Keratinocyte (primary cell): ENCODE data around the gene PRSS35. TPM values are rescaled to one million over a fixed set of nuclear protein-coding genes. Genes with fewer than 3 reads are reported as not detected.
"Not testable (repeated sequence)": the region's sequence is repeated elsewhere in the genome, so short reads cannot be mapped to it uniquely, and the experiment has no call there.

Source experiments
- DNase-seq: peaks from one replicate; pipeline ENCODE4 v3.0.0-alpha.2; 2011; ENCODE audit warnings: low read depth, missing footprints, low spot score
- FAIRE-seq: peaks from 2 replicates; lab custom pipeline; 2011; peaks lifted over from hg19 to GRCh38; lab: Jason Lieb, UNC
- H2AFZ ChIP-seq: 2 replicates; pipeline ENCODE4 v1.6.0; 2012; ENCODE audit warnings: low read length, control low read depth, inconsistent platforms; ENCODE audit not compliant: control insufficient read depth
- H3K27ac ChIP-seq: 2 replicates; pipeline ENCODE4 v1.5.1; 2011; ENCODE audit warnings: low read length; ENCODE audit not compliant: control insufficient read depth, insufficient read depth
- H3K27me3 ChIP-seq: 3 replicates; pipeline ENCODE4 v1.6.0; 2011; ENCODE audit warnings: low read length; ENCODE audit not compliant: control insufficient read depth, insufficient read depth; ENCODE audit errors: extremely low read depth
- H3K36me3 ChIP-seq, 2 experiments: 2 replicates in 1 of 2; 3 replicates in 1 of 2; pipeline ENCODE4 v1.5.1; 2011; ENCODE audit warnings: low read length in 2 of 2, mild to moderate bottlenecking in 1 of 2; ENCODE audit not compliant: control insufficient read depth in 2 of 2, insufficient read depth in 2 of 2; ENCODE audit errors: extremely low read depth in 1 of 2
- H3K4me1 ChIP-seq: 3 replicates; pipeline ENCODE4 v1.5.1; 2011; ENCODE audit warnings: low read length; ENCODE audit not compliant: control insufficient read depth, insufficient read depth; ENCODE audit errors: extremely low read depth
- H3K4me2 ChIP-seq: 3 replicates; pipeline ENCODE4 v1.6.0; 2011; ENCODE audit warnings: low read depth, low read length; ENCODE audit not compliant: control insufficient read depth, insufficient read depth; ENCODE audit errors: extremely low read depth
- H3K4me3 ChIP-seq, 3 experiments: fragments of 200-600 bp in 1 of 3; sonication (generic) in 1 of 3; 2 replicates in 2 of 3; 3 replicates in 1 of 3; pipeline ENCODE4 v1.5.1; 2011 to 2016; ENCODE audit warnings: low read length in 3 of 3, mild to moderate bottlenecking in 3 of 3, control low read depth in 2 of 3, inconsistent platforms in 1 of 3, low read depth in 1 of 3, mixed read lengths in 1 of 3, mixed run types in 1 of 3, moderate library complexity in 1 of 3; ENCODE audit not compliant: control insufficient read depth in 2 of 3, insufficient read depth in 2 of 3; ENCODE audit errors: extremely low read depth in 1 of 3
- H3K79me2 ChIP-seq: 2 replicates; pipeline ENCODE4 v1.6.0; 2012; ENCODE audit warnings: low read length; ENCODE audit not compliant: control insufficient read depth, insufficient read depth
- H3K9ac ChIP-seq: 3 replicates; pipeline ENCODE4 v1.6.0; 2011; ENCODE audit warnings: low read length; ENCODE audit not compliant: control insufficient read depth, insufficient read depth; ENCODE audit errors: extremely low read depth
- H3K9me1 ChIP-seq: 3 replicates; pipeline ENCODE4 v1.6.0; 2011; ENCODE audit warnings: low read length; ENCODE audit not compliant: control insufficient read depth, insufficient read depth; ENCODE audit errors: extremely low read depth
- H3K9me3 ChIP-seq: 2 replicates; pipeline ENCODE4 v1.5.1; 2012; ENCODE audit warnings: low read depth, low read length; ENCODE audit not compliant: control insufficient read depth
- H4K20me1 ChIP-seq: 3 replicates; pipeline ENCODE4 v1.6.0; 2011; ENCODE audit warnings: low read length; ENCODE audit not compliant: control insufficient read depth, insufficient read depth; ENCODE audit errors: extremely low read depth
- EZH2 ChIP-seq: IDR thresholded peaks from one replicate; pipeline ENCODE4 v1.6.1; 2012; ENCODE audit warnings: inconsistent platforms, mild to moderate bottlenecking, low read length, moderate library complexity
- dilution Hi-C: fragments of 300-500 bp; cut with MboI; formaldehyde crosslinking; loops from one replicate; pipeline ENCODE4 v1.7.0; 2020; ENCODE audit warnings: low sequenced_read_pairs; ENCODE audit not compliant: extremely low pct_ligation_motif_present
- polyA plus RNA-seq, 5 experiments: library from polyadenylated mRNA; depleted of rRNA in 3 of 5; stranded (reverse) in 3 of 5; stranded (forward) in 1 of 5; unstranded in 1 of 5; fragments of >200 nt; gene quantifications; 1 replicate in 1 of 5; 2 replicates in 3 of 5; 3 replicates in 1 of 5; pipeline versions ENCODE4 v1.2.1 to v1.2.3, GENCODE V29; 2011 to 2012; ENCODE audit warnings: missing spikeins in 2 of 5, low read depth in 1 of 5, low replicate concordance in 1 of 5
- TF ChIP-seq, protein P1 (sequence below), 3 experiments: IDR thresholded peaks in 1 of 3; conservative IDR thresholded peaks in 1 of 3; optimal IDR thresholded peaks in 1 of 3; 2 replicates in 2 of 3; 3 replicates in 1 of 3; pipeline versions ENCODE3 to v1.5.1; 2011; ENCODE audit warnings: low read length in 3 of 3, mild to moderate bottlenecking in 3 of 3, moderate library complexity in 2 of 3, control low read depth in 1 of 3, inconsistent platforms in 1 of 3; ENCODE audit not compliant: insufficient read depth in 2 of 3; ENCODE audit errors: extremely low read depth in 1 of 3

PRSS35 gene
- polyA plus RNA-seq, 1 donor (not counting 4 experiments of a cell fraction or from before 2014, with no cell fraction given) = 0.04 TPM

DNA sequence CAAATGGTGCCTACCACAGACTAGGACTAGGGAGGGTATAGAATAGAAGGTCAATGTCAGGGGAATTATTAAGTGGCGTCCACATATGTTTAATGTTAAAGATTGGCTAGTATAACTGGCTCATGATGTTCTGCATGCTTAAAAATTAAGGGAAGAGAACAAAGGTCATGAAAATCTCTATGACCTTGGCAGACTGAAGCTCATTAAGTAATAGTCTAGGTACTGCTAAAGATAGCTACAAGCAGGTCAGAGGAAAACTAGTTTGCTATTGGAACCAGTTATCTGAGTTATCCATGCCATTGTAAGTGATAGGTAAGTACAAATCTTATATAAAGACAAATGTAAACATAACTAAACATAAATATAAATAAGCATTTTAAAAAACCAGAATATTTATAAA is 32.9 kb upstream of the PRSS35 start:
- Histone ChIP-seq H3K4me1 (peaks cover 6% of the 10 kb centered on the region), H3K79me2 (no peaks in the 10 kb centered on the region), H3K9me1 (no peaks in the 10 kb centered on the region), H3K9ac (no peak overlapping the region), H3K4me2 (no peak overlapping the region), H3K4me3 (no peak overlapping the region), H3K27me3 (no peaks in the 10 kb centered on the region), H3K27ac (no peak overlapping the region), H2AFZ (no peak overlapping the region), H4K20me1 (no peaks in the 10 kb centered on the region), H3K9me3 (no peaks in the 10 kb centered on the region), H3K36me3 (no peaks in the 10 kb centered on the region)
- FAIRE-seq (no peak), DNase-seq (no peak)
- dilution Hi-C loops = no loop called here
- TF ChIP-seq, protein P1, sequence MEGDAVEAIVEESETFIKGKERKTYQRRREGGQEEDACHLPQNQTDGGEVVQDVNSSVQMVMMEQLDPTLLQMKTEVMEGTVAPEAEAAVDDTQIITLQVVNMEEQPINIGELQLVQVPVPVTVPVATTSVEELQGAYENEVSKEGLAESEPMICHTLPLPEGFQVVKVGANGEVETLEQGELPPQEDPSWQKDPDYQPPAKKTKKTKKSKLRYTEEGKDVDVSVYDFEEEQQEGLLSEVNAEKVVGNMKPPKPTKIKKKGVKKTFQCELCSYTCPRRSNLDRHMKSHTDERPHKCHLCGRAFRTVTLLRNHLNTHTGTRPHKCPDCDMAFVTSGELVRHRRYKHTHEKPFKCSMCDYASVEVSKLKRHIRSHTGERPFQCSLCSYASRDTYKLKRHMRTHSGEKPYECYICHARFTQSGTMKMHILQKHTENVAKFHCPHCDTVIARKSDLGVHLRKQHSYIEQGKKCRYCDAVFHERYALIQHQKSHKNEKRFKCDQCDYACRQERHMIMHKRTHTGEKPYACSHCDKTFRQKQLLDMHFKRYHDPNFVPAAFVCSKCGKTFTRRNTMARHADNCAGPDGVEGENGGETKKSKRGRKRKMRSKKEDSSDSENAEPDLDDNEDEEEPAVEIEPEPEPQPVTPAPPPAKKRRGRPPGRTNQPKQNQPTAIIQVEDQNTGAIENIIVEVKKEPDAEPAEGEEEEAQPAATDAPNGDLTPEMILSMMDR (optimal IDR thresholded peaks at IDR 0.05 in 1 of 3, IDR thresholded peaks at IDR 0.05 in 1 of 3, conservative IDR thresholded peaks at IDR 0.05 in 1 of 3; ENCODE audit: extremely low read depth in 1 of 3, insufficient read depth in 2 of 3, low read length in 3 of 3) = no peak
- no peak for TF ChIP-seq EZH2

DNA sequence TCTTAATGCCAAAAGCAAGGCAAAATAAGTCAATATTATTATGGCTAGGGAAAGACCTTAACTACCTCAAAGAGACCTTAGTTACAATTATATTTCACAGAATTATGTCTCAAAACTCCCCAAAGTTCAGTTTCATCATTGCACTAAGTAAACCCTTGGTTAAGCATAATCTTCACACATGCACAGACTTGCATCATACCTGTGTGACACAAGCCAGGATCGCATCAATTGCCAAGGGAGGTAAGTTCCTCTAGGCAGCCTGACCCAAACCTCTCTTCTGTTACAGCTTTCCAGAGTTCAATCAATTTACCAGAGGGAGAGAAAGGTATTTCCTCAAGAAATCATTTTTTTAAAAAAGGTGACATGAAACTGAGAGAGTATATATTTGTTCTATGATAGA is 31.9 kb upstream of the PRSS35 start:
- peak; percentile 93 for FAIRE-seq
- DNase-seq = peak; percentile 19
- H4K20me1 ChIP-seq = no peaks in the 10 kb centered on the region
- H3K4me2 ChIP-seq = peak overlapping the region; percentile 17
- dilution Hi-C loops = no loop called here
- H2AFZ ChIP-seq = no peak overlapping the region
- peaks cover 6% of the 10 kb centered on the region for H3K4me1 ChIP-seq
- no peak for TF ChIP-seq EZH2
- TF ChIP-seq, protein P1 (optimal IDR thresholded peaks at IDR 0.05 in 1 of 3, IDR thresholded peaks at IDR 0.05 in 1 of 3, conservative IDR thresholded peaks at IDR 0.05 in 1 of 3; ENCODE audit: extremely low read depth in 1 of 3, insufficient read depth in 2 of 3, low read length in 3 of 3) = no peak
- H3K4me3 ChIP-seq = no peak overlapping the region
- H3K9me3 ChIP-seq = no peaks in the 10 kb centered on the region
- no peak overlapping the region for H3K27ac ChIP-seq
- no peak overlapping the region for H3K9ac ChIP-seq
- no peaks in the 10 kb centered on the region for H3K27me3 ChIP-seq
- H3K36me3 ChIP-seq = no peaks in the 10 kb centered on the region
- H3K79me2 ChIP-seq = no peaks in the 10 kb centered on the region
- H3K9me1 ChIP-seq = no peaks in the 10 kb centered on the region

DNA sequence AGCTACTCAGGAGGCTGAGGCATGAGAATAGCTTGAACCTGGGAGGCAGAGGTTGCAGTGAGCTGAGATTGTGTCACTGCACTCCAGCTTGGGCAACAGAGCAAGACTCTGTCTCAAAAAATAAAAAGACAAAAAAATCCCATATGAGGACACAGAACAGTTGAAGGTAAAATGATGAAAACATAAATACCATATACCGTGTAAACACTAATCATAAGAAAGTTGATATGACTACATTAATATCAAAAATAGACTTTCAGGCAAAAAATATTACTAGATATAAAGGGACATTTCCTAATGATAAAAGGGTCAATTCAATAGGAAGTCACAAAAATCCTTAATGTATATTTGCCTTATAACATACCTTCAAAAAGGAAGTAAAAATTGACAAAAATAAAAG is 30.4 kb upstream of the PRSS35 start:
- FAIRE-seq = not testable (repeated sequence)

More for the DNA sequence above, 30.4 kb upstream of the PRSS35 start:
- H3K9me1 ChIP-seq, H3K9me3 ChIP-seq, H3K4me2 ChIP-seq, H3K79me2 ChIP-seq, H3K9ac ChIP-seq, H3K27me3 ChIP-seq, H3K4me1 ChIP-seq, H2AFZ ChIP-seq, H3K4me3 ChIP-seq, H3K36me3 ChIP-seq, DNase-seq, dilution Hi-C loops, H3K27ac ChIP-seq, H4K20me1 ChIP-seq: not testable (repeated sequence)
